Inflammatory macrophage treated with lipopolysaccharide for 1 hour (primary cell): Measurements from ENCODE around the gene TIAM1.

Source experiments
- DNase-seq, 2 donors: peaks; one replicate each; pipeline ENCODE4 v3.0.0-alpha.2; 2020 to 2022

The TIAM1 gene

DNA sequence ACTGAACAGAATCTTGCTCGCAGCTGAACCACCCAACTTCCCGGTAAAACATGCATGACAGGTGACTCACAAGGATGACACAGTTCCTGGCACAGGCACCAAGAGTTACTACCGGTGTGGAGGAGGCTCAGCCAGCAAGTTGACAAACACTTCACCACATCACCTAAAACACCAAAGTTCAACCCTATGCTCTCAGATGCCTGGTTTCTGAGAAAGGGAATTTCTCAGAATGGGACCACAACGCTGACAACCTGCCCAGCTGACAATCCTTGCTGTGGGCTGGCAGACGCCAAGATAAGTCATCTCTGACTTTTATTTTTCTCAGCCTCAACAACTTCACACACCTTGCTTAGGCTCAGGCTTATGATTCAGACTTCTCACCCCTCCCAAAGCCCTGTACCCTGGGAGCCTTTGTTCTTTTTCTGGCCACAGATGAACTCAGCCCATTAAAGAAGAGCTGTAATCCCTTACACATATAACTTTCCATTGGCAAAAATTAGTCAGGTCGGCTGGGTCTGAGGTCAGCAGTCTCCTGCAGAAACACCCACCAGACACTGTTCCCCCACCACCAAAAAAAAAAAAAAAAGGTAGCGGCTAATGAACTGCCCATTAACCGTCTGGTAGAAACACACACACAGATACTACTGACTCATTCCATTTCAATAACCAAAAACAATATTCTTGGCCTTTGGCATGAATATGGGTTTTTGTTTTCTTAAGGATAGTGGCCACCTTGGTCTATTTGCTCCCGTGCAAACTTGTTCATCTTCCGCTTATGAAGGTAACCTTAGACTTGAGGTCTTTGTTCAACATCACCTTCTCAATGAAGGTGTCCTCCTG, 10.8 kb upstream of the TIAM1 start:
- DNase-seq: peak in 1 of 2 donors; percentile 25

DNA sequence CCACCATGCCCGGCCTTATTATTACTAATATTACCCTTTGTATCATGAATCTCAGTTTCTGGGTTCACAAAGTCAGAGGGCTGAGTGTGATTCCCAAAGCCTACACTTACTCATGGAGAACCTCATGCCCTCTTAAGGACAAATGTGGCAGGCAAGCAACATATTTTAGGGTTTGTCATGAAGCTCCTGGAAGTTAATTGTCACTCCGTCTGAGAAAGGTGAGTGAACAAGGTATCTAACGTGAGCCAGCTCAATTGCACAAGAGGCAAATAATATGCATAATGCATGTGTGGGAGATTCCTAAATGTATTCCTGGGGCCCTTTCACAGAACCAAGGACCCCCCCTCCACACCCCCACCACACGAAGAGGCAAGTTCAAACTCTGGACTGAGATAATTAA, 10.1 kb upstream of the TIAM1 start:
- DNase-seq: no peak

DNA sequence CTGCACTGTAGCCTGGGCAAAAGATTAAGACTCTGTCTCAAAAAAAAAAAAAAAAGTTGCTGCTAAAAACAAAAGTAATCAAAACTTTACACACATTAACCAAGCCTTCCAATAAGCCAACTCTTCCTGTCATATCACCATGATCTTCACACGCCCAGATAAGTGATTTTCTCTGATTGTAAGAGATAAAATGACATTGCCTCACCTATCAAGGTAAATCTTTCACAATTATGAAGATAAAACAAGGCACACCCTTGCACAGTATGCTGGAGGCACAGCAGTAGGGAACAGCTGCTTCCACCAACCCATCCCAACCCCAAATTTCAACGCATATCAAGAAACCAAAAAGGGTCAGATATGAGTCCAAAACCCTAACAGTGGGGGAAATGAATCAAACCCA, 8.8 kb upstream of the TIAM1 start:
- no peak for DNase-seq

DNA sequence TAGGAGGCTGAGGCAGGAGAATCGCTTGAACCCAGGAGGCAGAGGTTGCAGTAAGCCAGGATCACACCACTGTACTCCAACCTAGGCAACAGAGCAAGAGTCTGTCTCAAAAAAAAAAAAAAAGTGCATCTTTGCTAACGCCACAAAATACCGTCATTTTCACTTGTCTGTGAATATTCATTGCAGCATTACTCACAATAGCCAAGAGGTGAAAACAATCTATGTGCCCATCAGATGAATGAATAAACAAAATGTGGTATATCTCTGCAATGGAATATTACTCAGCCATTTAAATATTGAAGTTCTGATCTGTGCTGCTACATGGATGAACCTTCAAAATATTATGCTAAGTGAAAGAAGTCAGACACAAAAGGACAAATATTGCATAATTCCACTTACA, 7.9 kb upstream of the TIAM1 start:
- no peak for DNase-seq

DNA sequence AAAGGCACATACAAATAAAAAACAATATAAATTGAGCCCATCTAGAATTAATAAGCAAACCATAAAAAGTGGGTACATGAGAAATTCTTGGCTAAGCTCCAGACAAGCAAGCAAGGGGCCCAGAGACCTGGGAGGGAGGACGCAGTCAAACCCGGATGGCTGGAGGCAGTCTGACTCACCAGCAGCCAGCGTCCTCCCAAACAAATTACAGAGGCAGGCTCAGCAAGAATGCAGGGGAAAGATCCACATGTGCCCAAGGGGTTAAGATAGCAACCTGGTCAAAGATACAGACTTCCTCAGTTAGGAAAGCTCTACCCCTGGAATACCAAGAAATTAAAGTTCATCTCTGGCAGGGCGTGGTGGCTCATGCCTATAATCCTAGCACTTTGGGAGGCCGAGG, 7.4 kb upstream of the TIAM1 start:
- no peak for DNase-seq

DNA sequence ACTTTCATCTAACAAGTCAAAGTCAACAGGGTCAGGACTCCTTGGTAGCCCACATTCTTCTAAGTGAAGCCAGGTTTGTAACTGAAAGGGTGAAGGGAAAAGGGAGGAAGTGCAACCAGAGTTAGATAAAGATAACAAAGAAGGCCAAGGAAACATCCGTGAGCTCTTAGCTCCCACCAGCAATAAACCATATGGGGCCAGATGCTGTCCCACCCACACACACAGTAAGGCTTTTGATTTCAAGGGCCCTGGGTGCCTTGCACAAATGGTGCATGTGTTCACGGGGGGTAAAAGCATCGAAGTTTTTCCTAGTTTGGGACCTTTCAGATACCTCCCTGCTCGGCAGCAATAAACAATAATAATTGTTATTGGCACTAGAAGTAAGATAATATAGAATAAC, 5.1 kb upstream of the TIAM1 start:
- no peak for DNase-seq

GRCh38 chr21:31348188-31348587, 4.1 kb upstream of the TIAM1 start:
- no peak for DNase-seq

DNA sequence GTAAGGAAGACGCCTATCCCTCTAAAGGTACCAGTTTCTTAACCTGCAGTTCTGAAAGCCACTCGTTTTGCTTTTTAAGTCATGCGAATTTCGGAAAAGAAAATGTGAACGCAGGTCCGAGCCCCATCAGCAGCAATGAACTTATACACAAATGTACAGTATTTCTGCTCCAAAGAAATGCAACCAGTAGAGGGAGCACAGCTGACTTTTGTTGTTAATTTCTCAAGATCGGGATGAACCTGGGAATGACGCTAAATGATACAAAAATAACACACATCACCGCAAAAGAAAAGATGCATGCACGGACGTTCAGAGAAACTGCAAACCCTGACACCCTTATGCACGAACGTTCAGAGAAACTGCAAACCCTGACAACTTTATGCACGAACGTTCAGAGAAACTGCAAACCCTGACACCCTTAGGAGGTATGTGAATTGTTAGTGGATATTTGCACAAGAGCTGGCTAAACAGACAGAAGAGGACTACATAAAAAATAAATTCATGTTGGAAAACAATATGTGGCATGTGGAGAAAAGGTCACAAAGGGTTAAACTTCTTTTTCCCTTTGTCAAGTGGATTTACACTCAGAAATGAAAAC, 3.5 kb upstream of the TIAM1 start:
- DNase-seq: peak in 1 of 2 donors; percentile 31

DNA sequence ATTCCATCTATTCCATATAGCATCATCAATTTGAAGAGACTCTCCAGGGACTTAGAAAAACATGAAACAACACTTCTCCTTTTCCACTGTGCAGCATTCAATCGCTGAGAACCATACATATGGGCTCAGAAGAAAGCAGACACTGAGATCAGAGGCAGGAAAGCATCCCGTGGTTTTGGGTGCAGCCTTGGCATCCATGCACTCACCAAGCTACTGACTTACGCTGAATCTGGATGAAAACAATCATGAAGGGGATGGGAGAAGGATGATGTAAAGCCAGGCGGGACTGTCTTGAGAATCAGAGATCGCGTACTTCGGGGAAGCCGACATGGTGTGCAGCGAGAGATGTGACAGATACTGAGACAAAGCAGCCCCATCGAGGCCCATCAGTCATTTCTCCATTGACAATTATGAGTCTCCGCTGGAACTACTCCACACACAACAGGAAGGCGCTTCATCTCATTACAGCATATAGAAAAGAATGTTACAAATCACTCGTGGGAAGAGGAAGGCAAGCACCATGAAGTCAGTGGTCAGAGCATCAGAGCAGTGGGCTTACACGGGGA, 2.3 kb upstream of the TIAM1 start:
- no peak for DNase-seq

DNA sequence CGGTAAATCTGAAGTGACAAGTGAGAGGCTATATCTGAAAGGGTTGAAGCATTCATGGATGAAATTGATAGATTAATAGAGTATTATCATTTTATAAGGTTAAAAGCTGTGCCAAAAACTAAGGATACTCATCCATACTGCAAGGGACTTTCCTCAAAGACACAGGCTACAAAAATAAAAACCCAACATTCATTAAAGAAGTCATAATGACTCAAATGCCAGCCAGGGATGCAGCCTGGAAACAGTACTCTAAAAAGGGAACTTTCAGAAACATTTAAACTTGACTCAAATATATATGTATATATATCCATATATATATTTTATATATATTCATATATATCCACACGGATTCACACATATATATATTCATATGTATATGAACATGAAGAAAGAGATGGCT, 1.1 kb upstream of the TIAM1 start:
- peak; percentile 38 to 41 for DNase-seq

DNA sequence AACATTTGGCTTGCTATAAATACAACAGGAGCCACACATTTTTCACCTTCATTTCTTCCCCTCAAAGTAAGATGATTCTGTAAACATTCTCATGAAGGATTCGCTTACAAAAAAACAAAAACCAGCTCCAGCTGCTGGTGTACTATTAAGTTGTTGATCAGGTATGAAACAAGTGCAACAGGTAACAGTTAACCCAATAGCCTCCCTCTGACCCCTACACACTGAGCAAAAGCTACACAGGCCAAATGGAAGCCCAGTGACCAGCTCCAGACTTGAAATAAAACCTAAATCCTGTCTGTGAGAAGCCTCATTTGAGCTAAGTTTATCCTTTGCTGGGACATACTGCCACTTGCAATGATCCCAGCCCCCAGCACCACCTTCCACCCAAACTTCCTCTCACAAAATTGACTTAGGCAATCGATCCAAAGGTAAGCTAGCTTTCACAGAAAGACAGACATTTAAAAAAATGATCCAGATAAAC, 991 bp downstream of the TIAM1 start:
- DNase-seq: peak in 1 of 2 donors; percentile 9

DNA sequence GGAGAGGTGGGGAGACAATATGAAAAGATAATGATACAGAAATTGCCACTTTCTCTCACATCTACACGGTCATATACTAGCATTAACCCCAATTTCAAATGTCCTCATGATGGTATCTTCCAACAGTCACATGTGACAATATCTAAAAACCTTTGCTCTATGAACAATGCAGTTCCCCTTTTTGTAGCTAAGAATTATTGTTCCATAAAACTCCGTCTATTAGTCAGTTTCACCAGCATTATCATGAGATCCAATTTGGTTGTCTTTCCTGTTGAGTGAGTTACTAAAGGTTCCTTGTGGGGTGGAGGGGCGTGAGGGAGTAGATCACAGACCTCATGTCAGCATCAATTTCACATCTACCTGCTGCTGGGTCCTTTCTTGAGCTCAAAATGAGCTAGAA, 1.7 kb downstream of the TIAM1 start:
- peak; percentile 67 to 87 for DNase-seq

GRCh38 chr21:31340942-31341487, 3.0 kb downstream of the TIAM1 start:
- DNase-seq: peak; percentile 64

- no peak for DNase-seq
Observed at GRCh38 chr21:31340514-31340913, 3.5 kb downstream of the TIAM1 start.

DNA sequence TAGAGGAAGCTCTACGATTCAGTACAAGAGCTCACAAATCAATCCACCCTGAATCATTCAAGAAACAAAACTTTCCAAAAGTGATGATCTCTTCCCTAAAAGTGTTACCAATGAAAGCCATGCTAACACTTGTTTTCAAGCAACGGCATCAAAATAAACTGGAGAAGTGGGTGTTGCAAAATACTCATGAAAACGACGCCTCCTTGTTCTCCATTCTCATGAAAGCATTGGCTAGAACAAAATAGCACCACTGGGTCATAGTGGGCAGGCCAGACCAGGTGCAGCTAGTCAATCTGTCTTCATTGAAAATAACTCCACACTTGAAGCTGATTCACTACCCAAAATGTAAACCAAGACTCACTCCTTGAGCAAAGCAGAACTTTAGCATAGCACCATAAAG, 4.3 kb downstream of the TIAM1 start:
- DNase-seq: peak; percentile 77 to 91

DNA sequence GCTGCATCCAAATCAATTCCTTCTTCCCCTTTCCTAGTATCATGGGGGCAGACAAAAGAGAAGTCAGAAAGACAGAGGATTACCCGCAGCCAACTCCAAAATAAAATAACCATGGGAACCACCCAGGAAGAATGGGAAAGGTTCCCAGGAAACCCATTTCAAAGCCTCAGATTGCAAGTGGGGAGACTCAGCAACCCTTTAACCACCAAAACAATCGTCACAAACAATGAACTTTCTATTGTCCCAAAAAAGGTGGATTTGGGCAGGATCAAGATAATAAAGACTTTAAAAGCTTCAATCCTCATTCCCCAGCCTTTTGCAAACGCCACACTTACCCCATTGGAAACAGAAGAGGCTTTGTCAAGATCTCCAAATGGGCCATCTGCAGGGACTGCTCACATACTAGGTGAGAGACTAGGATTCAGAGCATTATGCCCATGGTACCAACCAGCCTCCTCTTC, 5.1 kb downstream of the TIAM1 start:
- no peak for DNase-seq

DNA sequence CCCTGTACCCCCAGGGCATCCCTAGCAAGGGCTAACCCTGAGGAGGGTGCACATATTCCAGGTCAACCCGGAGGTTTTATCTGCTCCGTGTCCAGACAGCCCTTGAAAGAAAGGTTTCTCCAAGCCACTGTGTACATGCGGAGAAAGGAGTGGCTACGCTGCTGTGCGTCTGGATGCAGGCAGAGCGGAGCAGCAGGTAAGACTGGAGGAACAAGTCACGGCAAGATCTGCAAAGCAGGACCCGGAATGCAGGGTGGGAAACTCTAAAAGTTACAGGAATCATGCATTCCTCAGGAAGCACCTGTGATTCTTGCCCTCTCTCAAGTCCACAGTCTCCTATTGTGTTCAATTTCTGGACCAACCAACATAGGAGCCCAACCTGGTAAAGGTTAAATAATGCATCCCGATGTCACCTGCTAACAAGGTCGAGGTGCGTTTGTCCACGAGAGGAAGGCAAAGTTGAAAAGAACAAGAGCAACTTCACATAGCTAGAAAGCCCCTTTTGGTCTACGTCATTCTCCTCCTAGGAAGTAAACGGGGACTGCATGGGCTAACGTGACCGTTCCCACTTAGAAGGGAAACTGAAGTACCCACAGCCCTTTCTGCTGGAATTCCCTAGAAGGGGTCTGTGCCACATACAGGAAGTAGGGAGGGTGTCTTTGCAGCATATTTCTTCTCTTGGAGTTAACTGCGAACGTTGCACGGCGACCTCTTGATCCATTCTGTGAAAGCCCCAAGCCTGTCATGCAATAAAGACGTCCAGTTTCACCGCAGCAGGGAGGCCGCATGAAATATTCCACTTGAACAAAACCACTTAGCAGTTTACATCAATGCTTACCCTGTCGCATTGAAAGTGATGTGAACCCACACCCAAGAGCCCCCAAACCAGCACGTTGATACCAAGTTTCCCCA, 5.8 kb downstream of the TIAM1 start:
- no peak for DNase-seq

GRCh38 chr21:31337086-31337485, 7.0 kb downstream of the TIAM1 start:
- DNase-seq: no peak

DNA sequence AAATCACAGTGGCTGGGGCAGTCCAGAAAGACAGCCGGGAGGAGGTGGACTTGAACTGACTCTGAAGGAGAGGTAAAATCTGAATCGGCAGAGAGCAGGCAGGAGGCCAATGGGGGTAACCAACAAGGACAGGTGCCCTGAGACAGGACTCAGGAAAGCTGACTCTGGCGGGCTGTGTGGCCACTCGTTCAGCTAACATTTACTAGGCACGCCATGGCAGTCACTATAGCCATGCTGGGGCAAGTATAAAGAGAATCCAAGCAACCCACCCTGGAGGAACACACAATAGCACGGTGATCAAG, 7.4 kb downstream of the TIAM1 start:
- no peak for DNase-seq

DNA sequence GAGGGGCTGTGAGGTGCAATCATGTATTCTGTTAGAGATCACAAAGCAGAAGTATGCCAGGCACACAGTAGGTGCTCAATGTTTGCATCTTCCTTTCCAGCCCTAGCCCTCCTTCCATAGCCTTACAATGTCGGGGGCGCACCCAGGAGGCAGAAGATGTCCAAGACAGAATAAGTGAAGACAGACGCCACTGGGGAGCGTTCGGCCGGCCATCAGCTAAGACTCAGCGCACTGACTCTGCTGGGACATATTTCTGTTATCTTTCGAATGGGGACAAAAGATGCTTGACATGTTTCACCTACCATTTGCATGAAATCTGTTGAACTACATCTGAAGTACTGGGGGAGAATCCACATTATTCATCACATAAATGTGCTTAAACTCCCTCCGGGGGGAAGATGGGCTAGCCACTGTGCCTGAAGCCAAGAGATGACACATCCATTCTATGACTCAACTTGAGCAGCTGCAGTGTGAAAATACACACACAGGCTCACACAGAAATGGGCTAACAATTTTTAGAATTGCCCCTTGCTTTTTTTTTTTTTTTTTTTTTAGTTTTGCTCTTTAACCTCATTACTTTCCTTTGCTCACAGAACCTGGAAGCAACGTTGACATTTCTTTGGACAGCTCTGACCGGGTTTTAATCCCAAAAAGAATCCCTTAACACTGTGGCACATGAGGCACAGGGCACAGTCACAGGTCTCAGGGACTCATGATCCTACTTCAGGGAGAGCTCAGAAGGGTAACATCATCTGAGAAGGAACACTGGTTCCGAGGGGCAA, 7.9 kb downstream of the TIAM1 start:
- no peak for DNase-seq

DNA sequence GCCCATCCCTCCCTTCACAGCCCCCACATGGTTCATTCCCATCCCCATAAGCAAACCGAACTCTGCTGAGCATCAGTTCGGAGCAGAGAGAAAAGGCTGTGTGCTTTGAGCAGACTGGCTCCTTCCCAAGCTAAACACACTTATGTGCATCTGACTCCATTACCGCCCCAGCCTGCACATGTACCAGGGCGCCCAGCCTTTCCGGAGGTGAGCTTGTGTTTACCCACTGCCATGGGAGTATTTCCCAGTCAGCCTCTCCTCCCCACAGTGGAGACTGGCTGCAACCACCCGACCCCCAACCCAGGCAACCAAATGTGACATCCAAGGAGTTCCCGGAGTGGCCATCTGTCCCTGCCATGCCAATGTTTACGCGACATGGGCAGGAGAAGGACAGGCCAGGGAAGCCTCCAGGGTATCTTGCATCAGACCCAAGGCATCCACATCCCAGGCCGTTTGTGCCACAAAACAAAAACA, 9.4 kb downstream of the TIAM1 start:
- no peak for DNase-seq

- no peak for DNase-seq
Observed at GRCh38 chr21:31332525-31332924, 11.5 kb downstream of the TIAM1 start.
